ENCODE data around the gene RTN4RL1. TPM values are rescaled to one million over a fixed set of nuclear protein-coding genes. Genes with fewer than 3 reads are reported as not detected.

Gene RTN4RL1
- total RNA-seq, 6 donors from 2014 or later = 5.1 to 7.3 (median 6.2) TPM

GRCh38 chr17:1995321-1995892 lies 29.7 kb downstream of the RTN4RL1 start:
- Histone ChIP-seq H3K36me3 (no peaks in the 10 kb centered on the region), H3K27me3 (peaks cover 0 to 6% (median 0%) of the 10 kb centered on the region in 4 donors), H3K4me1 (peaks cover 27 to 43% (median 35%) of the 10 kb centered on the region in 4 donors), H3K9me3 (no peaks in the 10 kb centered on the region), H3K4me3 (no peak overlapping the region), H3K27ac (no peak overlapping the region)
- no peak for ATAC-seq (ENCODE audit: low FRiP score in 2 of 2)
- TF ChIP-seq, protein P1, sequence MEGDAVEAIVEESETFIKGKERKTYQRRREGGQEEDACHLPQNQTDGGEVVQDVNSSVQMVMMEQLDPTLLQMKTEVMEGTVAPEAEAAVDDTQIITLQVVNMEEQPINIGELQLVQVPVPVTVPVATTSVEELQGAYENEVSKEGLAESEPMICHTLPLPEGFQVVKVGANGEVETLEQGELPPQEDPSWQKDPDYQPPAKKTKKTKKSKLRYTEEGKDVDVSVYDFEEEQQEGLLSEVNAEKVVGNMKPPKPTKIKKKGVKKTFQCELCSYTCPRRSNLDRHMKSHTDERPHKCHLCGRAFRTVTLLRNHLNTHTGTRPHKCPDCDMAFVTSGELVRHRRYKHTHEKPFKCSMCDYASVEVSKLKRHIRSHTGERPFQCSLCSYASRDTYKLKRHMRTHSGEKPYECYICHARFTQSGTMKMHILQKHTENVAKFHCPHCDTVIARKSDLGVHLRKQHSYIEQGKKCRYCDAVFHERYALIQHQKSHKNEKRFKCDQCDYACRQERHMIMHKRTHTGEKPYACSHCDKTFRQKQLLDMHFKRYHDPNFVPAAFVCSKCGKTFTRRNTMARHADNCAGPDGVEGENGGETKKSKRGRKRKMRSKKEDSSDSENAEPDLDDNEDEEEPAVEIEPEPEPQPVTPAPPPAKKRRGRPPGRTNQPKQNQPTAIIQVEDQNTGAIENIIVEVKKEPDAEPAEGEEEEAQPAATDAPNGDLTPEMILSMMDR (IDR thresholded peaks at IDR 0.05) = no peak
- TF ChIP-seq POLR2AphosphoS5 (IDR thresholded peaks at IDR 0.05) = no peak
- TF ChIP-seq EP300 (IDR thresholded peaks at IDR 0.05) = no peak
- TF ChIP-seq POLR2A (IDR thresholded peaks at IDR 0.05) = no peak
- DNase-seq = no peak
- 92 to 94% methylated on average over 16 of the region's 16 CpGs for WGBS, 2 donors

- Histone ChIP-seq H3K9me3 (no peaks in the 10 kb centered on the region), H3K36me3 (no peaks in the 10 kb centered on the region), H3K27ac (no peak overlapping the region), H3K4me1 (peaks cover 22 to 36% (median 29%) of the 10 kb centered on the region in 4 donors), H3K27me3 (peaks cover 0 to 6% (median 0%) of the 10 kb centered on the region in 4 donors), H3K4me3 (no peak overlapping the region)
- WGBS, 2 donors = 97 to 99% methylated on average over 4 of the region's 4 CpGs
- DNase-seq = no peak
- ATAC-seq (ENCODE audit: low FRiP score in 2 of 2) = no peak
- TF ChIP-seq POLR2A (IDR thresholded peaks at IDR 0.05) (no peak), EP300 (IDR thresholded peaks at IDR 0.05) (no peak), POLR2AphosphoS5 (IDR thresholded peaks at IDR 0.05) (no peak)
- TF ChIP-seq, protein P1 (IDR thresholded peaks at IDR 0.05) = no peak
These were observed 30.4 kb downstream of the RTN4RL1 start for GRCh38 chr17:1994707-1995106.

DNA sequence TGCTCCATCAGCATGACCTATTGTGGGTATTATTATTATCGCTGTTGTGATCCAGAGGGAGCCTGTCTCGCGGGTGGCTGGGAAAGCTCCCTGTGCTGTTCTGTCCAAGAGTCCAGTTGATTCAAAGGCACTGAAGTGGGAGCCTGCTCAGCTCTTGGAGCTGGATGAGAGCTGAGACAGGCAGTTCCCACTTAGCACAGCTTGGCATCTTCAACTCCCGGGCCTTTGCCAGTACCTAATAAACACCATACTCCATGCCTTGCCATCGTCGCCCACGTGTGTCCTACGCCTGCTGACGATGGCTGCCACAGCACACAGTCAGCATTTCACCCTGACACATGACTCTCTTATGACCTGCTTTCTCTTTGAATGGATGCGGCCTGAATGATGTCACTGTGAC lies 32.6 kb downstream of the RTN4RL1 start:
- Histone ChIP-seq H3K36me3 (no peaks in the 10 kb centered on the region), H3K27me3 (no peaks in the 10 kb centered on the region), H3K4me3 (no peak overlapping the region), H3K27ac (no peak overlapping the region), H3K4me1 (peaks cover 2 to 14% (median 9%) of the 10 kb centered on the region in 4 donors), H3K9me3 (no peaks in the 10 kb centered on the region)
- TF ChIP-seq EP300 (IDR thresholded peaks at IDR 0.05) (no peak), POLR2A (IDR thresholded peaks at IDR 0.05) (no peak), POLR2AphosphoS5 (IDR thresholded peaks at IDR 0.05) (no peak)
- TF ChIP-seq, protein P1 (IDR thresholded peaks at IDR 0.05) = no peak
- DNase-seq (no peak), ATAC-seq (ENCODE audit: low FRiP score in 2 of 2) (no peak)
- 69 to 89% methylated on average over 7 to 10 of the region's 10 CpGs for WGBS, 2 donors

- H3K27ac ChIP-seq = no peak overlapping the region
- no peaks in the 10 kb centered on the region for H3K36me3 ChIP-seq
These were observed 36.0 kb downstream of the RTN4RL1 start for GRCh38 chr17:1989135-1989534.

More at GRCh38 chr17:1989135-1989534, 36.0 kb downstream of the RTN4RL1 start:
- DNase-seq (no peak), ATAC-seq (ENCODE audit: low FRiP score in 2 of 2) (peak in 1 of 2 donors; percentile 94)
- 86 to 88% methylated on average over 10 of the region's 10 CpGs for WGBS, 2 donors
- TF ChIP-seq POLR2AphosphoS5 (IDR thresholded peaks at IDR 0.05) (no peak), POLR2A (IDR thresholded peaks at IDR 0.05) (no peak), EP300 (IDR thresholded peaks at IDR 0.05) (no peak)
- TF ChIP-seq, protein P1 (IDR thresholded peaks at IDR 0.05) = no peak
- Histone ChIP-seq H3K27me3 (no peaks in the 10 kb centered on the region), H3K4me1 (no peaks in the 10 kb centered on the region), H3K4me3 (no peak overlapping the region), H3K9me3 (no peaks in the 10 kb centered on the region)
